ENCODE results near the gene KIF25. TPM values are rescaled to one million over a fixed set of nuclear protein-coding genes. Genes with fewer than 3 reads are reported as not detected.

KIF25 gene
- total RNA-seq, 4 donors from 2014 or later = 0.16 TPM; not detected in 3

DNA sequence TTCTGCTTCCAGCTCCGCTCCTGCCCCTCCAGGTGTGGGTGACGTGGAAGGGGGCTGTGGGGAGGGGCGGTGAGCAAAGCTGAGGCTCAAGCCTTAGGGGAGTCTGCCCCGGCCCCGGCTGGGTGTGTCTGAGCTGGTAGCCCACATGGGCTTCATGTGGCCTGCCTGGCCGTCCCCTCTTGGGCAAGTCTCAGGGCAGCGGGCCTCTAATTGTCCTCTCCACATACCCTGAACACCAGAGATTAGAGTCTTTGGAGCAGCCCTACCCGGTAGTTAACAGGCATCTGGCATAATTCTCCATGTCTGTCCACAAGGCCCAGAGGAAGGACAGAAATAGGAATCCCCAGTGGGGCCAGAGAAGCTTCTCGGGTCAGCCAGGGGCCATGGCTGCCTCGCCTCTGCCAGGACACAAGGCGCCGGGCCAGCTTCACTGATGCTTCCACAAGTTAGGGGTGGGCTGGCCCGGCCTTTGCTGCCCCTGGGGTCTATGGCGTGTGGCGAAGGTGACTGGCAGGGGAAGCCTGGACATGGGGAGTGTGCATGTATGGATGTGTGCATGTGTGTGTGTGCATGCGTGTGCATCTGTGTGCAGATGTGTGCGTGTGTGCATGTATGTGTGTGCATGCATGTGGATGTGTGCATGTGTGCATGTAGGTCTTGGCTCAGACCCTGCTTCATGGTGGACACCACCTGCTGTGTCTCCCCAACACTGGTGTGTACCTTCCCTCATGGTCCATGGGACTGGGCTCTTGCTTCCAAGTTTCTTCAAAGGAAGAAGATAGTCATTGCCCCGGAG lies 57.5 kb downstream of the KIF25 start:
- ATAC-seq = no peak
- Histone ChIP-seq H3K27me3 (no peaks in the 10 kb centered on the region), H3K9me3 (no peaks in the 10 kb centered on the region), H3K4me1 (peaks cover 0 to 12% (median 8%) of the 10 kb centered on the region in 3 donors), H3K4me3 (no peak overlapping the region), H3K36me3 (no peaks in the 10 kb centered on the region), H3K27ac (peak overlapping the region in 1 of 4 donors; percentile 29)
- WGBS, 2 donors (ENCODE audit: low coverage in 1 of 2) = 19 to 66% methylated on average over 4 to 6 of the region's 18 CpGs
- TF ChIP-seq, protein P1, sequence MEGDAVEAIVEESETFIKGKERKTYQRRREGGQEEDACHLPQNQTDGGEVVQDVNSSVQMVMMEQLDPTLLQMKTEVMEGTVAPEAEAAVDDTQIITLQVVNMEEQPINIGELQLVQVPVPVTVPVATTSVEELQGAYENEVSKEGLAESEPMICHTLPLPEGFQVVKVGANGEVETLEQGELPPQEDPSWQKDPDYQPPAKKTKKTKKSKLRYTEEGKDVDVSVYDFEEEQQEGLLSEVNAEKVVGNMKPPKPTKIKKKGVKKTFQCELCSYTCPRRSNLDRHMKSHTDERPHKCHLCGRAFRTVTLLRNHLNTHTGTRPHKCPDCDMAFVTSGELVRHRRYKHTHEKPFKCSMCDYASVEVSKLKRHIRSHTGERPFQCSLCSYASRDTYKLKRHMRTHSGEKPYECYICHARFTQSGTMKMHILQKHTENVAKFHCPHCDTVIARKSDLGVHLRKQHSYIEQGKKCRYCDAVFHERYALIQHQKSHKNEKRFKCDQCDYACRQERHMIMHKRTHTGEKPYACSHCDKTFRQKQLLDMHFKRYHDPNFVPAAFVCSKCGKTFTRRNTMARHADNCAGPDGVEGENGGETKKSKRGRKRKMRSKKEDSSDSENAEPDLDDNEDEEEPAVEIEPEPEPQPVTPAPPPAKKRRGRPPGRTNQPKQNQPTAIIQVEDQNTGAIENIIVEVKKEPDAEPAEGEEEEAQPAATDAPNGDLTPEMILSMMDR (IDR thresholded peaks at IDR 0.05) = no peak

DNA sequence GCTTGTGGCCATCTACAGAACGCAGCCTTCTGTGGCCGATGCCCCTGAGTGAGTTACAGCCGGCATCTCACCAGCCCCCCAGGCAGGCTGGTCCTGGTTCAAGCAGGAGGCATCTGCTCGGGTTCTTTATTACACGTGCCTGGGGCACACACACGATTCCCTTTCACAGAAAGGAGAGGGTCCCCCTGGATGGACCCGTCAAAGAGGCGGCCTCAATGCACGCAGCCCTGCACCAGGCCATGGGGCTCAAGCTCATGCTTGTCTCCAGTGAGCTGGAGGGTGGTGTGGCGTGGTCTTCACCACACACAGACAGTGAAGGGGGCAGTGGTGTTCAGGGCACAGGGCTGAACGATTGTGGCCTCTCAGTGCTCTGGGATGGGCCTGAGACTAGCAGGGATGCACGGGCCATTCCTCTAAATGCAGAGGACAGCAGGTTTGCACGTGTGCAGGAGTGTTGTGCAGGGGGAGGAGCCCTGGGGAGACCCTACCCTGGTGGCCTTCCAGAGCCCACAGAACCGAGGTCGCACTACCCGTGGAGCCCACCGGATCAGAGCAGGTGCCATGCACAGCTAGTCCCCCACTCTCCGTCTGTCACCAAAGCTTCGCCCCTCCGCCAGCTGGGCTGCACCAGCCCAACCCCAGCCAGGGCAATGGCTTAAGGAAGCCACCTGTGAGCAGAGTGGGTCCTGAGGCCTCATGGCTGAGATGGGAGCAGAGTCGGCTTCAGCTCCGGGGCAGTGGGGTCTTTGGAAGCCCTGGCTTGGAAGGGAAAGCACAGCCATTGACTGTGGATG lies 58.4 kb downstream of the KIF25 start:
- Histone ChIP-seq H3K9me3 (no peaks in the 10 kb centered on the region), H3K4me1 (peaks cover 0 to 18% (median 8%) of the 10 kb centered on the region in 3 donors), H3K27me3 (no peaks in the 10 kb centered on the region), H3K27ac (no peak overlapping the region), H3K4me3 (no peak overlapping the region), H3K36me3 (no peaks in the 10 kb centered on the region)
- no peak for TF ChIP-seq POLR2A (IDR thresholded peaks at IDR 0.05)
- TF ChIP-seq, protein P1 (IDR thresholded peaks at IDR 0.05) = no peak
- no peak for TF ChIP-seq POLR2AphosphoS5 (IDR thresholded peaks at IDR 0.05)
- no peak for TF ChIP-seq EP300 (IDR thresholded peaks at IDR 0.05)
- ATAC-seq = no peak
- WGBS, 2 donors (ENCODE audit: low coverage in 1 of 2) = 92 to 100% methylated on average over 2 of the region's 22 CpGs

DNA sequence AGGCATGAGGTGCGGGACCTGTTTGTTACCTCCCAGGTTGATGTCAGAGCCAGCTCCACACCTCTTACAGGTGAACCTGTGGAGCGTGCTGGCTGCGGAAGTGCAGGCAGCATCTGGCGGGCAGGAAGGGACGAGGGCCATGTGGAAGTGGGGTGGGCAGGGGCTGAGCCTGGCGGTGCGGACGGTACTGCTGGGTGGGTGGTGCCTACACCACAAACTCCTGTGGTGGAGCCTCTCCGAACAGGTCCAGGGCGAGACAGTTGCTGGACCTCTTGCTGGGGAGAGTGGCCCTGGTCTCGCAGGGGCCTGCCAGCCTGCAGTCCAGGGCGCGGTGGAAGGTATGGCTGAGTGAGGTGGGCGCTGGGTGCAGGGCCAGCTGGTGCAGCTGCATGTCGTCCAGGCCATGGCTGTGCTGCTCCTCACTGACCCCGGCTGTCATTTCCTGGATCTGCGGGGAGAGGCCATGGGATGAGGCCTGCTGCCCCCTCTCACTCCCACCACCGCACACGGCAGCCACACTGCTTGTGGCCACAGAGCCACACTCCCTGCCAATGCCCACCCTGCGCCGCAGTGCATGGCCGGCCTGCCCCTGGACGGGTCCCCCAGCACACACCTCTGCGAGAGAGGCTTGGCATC lies 59.5 kb downstream of the KIF25 start:
- no peaks in the 10 kb centered on the region for H3K27me3 ChIP-seq
- ATAC-seq = no peak
- peaks cover 0 to 18% (median 8%) of the 10 kb centered on the region in 3 donors for H3K4me1 ChIP-seq
- 92 to 95% methylated on average over 8 to 9 of the region's 24 CpGs for WGBS, 2 donors (ENCODE audit: low coverage in 1 of 2)
- no peaks in the 10 kb centered on the region for H3K9me3 ChIP-seq
- no peaks in the 10 kb centered on the region for H3K36me3 ChIP-seq
- no peak overlapping the region for H3K27ac ChIP-seq
- no peak overlapping the region for H3K4me3 ChIP-seq
- TF ChIP-seq, protein P1 (IDR thresholded peaks at IDR 0.05) = no peak
- no peak for TF ChIP-seq EP300 (IDR thresholded peaks at IDR 0.05)

DNA sequence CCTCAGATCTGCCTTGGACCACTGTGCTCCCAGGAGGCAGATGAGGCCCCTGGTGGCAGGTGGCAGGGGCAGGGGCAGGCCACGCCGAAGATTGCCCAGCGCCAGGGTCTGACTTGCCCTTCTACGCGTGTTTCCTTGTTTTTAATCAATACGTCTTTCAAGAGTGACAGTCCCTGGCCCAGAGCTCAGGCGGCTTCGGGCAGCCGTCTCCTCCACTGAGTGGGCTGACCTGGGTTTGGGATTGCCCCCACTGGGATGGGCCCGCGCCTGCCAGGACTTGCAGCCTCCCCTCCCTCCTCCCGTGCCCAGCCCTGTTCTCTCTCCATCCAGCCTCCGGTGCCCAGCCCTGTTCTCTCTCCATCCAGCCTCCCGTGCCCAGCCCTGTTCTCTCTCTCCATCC lies 60.4 kb downstream of the KIF25 start:
- ATAC-seq = no peak
- peaks cover 0 to 18% (median 8%) of the 10 kb centered on the region in 3 donors for H3K4me1 ChIP-seq
- WGBS, 2 donors (ENCODE audit: low coverage in 1 of 2) = 93 to 100% methylated on average over 7 to 12 of the region's 14 CpGs
- H3K27me3 ChIP-seq = no peaks in the 10 kb centered on the region
- H3K27ac ChIP-seq = no peak overlapping the region
- TF ChIP-seq, protein P1 (IDR thresholded peaks at IDR 0.05) = no peak
- TF ChIP-seq POLR2AphosphoS5 (IDR thresholded peaks at IDR 0.05) = no peak
- H3K4me3 ChIP-seq = no peak overlapping the region
- no peaks in the 10 kb centered on the region for H3K36me3 ChIP-seq
- H3K9me3 ChIP-seq = no peaks in the 10 kb centered on the region
